Astrocyte (in vitro differentiated cells and primary cell): ENCODE data around the gene PICALM. TPM values are rescaled to one million over a fixed set of nuclear protein-coding genes. Genes with fewer than 3 reads are reported as not detected.
"Not testable (repeated sequence)": the region's sequence is repeated elsewhere in the genome, so short reads cannot be mapped to it uniquely, and the experiment has no call there.

Experiments
- DNase-seq: peaks from one replicate; pipeline ENCODE4 v3.0.0-alpha.2; 2010; ENCODE audit warnings: low read depth
- FAIRE-seq: peaks from 2 replicates; lab custom pipeline; 2011; peaks lifted over from hg19 to GRCh38; lab: Jason Lieb, UNC
- H2AFZ ChIP-seq: 2 replicates; pipeline ENCODE4 v1.6.0; 2012; ENCODE audit warnings: low read depth, low read length, inconsistent platforms
- H3K27ac ChIP-seq: 2 replicates; pipeline ENCODE4 v1.5.1; 2011; ENCODE audit warnings: low read depth, low read length, inconsistent platforms
- H3K27me3 ChIP-seq: 2 replicates; pipeline ENCODE4 v1.6.0; 2011; ENCODE audit warnings: low read length, inconsistent platforms; ENCODE audit not compliant: insufficient read depth
- H3K36me3 ChIP-seq: 2 replicates; pipeline ENCODE4 v1.5.1; 2011; ENCODE audit warnings: low read length, inconsistent platforms; ENCODE audit not compliant: insufficient read depth
- H3K4me1 ChIP-seq: 2 replicates; pipeline ENCODE4 v1.5.1; 2011; ENCODE audit warnings: low read length, inconsistent platforms; ENCODE audit not compliant: insufficient read depth
- H3K4me2 ChIP-seq: 2 replicates; pipeline ENCODE4 v1.6.0; 2012; ENCODE audit warnings: low read length, inconsistent platforms
- H3K4me3 ChIP-seq: 2 replicates; pipeline ENCODE4 v1.5.1; 2011; ENCODE audit warnings: low read depth, mild to moderate bottlenecking, low read length, inconsistent platforms; ENCODE audit not compliant: insufficient read depth
- H3K79me2 ChIP-seq: 2 replicates; pipeline ENCODE4 v1.6.0; 2012; ENCODE audit warnings: mild to moderate bottlenecking, low read length, inconsistent platforms; ENCODE audit not compliant: insufficient read depth
- H3K9ac ChIP-seq: 2 replicates; pipeline ENCODE4 v1.6.0; 2012; ENCODE audit warnings: mild to moderate bottlenecking, low read length, inconsistent platforms
- H3K9me3 ChIP-seq: 2 replicates; pipeline ENCODE4 v1.5.1; 2012; ENCODE audit warnings: low read depth, mild to moderate bottlenecking, low read length, inconsistent platforms; ENCODE audit not compliant: insufficient read depth
- H4K20me1 ChIP-seq: 2 replicates; pipeline ENCODE4 v1.6.0; 2012; ENCODE audit warnings: low read length, inconsistent platforms; ENCODE audit not compliant: insufficient read depth
- H3K27ac Mint-ChIP-seq: one replicate; pipeline ENCODE4 v1.8.0; 2021; ENCODE audit warnings: mild to moderate bottlenecking, mixed read lengths; ENCODE audit not compliant: unreplicated experiment
- H3K27me3 Mint-ChIP-seq: one replicate; pipeline ENCODE4 v1.8.0; 2021; ENCODE audit warnings: low read depth, mixed read lengths; ENCODE audit not compliant: unreplicated experiment
- H3K36me3 Mint-ChIP-seq: one replicate; pipeline ENCODE4 v1.8.0; 2021; ENCODE audit warnings: low read depth, mixed read lengths; ENCODE audit not compliant: unreplicated experiment
- H3K4me1 Mint-ChIP-seq: one replicate; pipeline ENCODE4 v1.8.0; 2021; ENCODE audit warnings: low read depth, mixed read lengths; ENCODE audit not compliant: unreplicated experiment
- H3K4me3 Mint-ChIP-seq: one replicate; pipeline ENCODE4 v1.8.0; 2021; ENCODE audit warnings: mild to moderate bottlenecking, moderate library complexity, mixed read lengths; ENCODE audit not compliant: unreplicated experiment
- H3K9me3 Mint-ChIP-seq: one replicate; pipeline ENCODE4 v1.8.0; 2021; ENCODE audit warnings: mild to moderate bottlenecking, mixed read lengths; ENCODE audit not compliant: unreplicated experiment
- EZH2 ChIP-seq: IDR thresholded peaks from 2 replicates; pipeline ENCODE4 v1.6.1; 2012; ENCODE audit warnings: mild to moderate bottlenecking, low read length, inconsistent platforms; ENCODE audit not compliant: insufficient read depth
- total RNA-seq: library from RNA; stranded (reverse); gene quantifications from 2 replicates; pipeline ENCODE4 v1.2.1, GENCODE V29; 2021
- TF ChIP-seq, protein P1 (sequence below): IDR thresholded peaks from 2 replicates; pipeline ENCODE4 v1.5.1; 2011; ENCODE audit warnings: low read depth, mild to moderate bottlenecking, inconsistent platforms, low read length, moderate library complexity; ENCODE audit not compliant: insufficient read depth

The PICALM gene
- total RNA-seq, 1 donor from 2014 or later: 260 TPM

- H3K4me2 ChIP-seq: peak overlapping the region; percentile 40
These were observed 113.4 kb downstream of the PICALM start for GRCh38 chr11:85955531-85955930.

DNA sequence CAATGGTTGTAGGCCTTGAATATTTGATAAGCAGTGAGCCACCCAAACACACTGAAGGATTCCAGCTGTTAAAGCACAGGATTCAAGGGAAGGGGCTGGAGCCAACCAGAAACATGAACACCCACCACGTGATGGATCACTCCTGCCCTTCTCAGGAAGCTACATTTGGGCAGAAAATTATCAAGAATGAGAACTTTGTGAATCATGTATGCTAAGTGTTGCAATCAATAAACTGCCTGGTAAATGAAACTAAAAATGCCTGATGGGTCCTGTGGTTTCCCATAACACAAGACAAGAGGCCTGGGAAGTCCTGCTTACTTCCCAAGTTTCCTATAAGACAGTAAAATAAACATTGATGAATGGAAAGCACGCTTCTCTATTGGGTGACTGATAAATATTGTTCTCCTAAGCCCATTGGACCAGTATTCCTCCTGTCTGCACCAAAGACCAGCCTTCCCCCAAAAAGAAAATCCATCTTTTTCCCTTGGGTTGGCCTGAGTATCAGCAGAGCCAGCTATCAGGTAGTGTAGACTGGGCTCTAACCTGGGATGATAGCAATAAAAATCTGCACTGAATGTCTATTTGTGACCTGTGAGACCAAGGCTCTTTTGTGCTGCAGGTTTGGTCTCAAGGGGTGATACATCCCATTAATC is 115.3 kb downstream of the PICALM start:
- FAIRE-seq: no peak
- H3K4me3 Mint-ChIP-seq: no peak overlapping the region
- Histone ChIP-seq H3K9ac (no peak overlapping the region), H3K4me1 (peaks cover 21% of the 10 kb centered on the region), H3K36me3 (peaks cover 29% of the 10 kb centered on the region), H3K79me2 (peaks cover 9% of the 10 kb centered on the region), H3K4me3 (no peak overlapping the region), H2AFZ (no peak overlapping the region), H4K20me1 (peaks cover 20% of the 10 kb centered on the region), H3K9me3 (no peaks in the 10 kb centered on the region), H3K4me2 (no peak overlapping the region), H3K27me3 (no peaks in the 10 kb centered on the region), H3K27ac (no peak overlapping the region)
- DNase-seq: peak; percentile 37
- H3K36me3 Mint-ChIP-seq: peaks cover 6% of the 10 kb centered on the region
- H3K27ac Mint-ChIP-seq: peak overlapping the region; percentile 90
- peaks cover 4% of the 10 kb centered on the region for H3K9me3 Mint-ChIP-seq
- H3K27me3 Mint-ChIP-seq: no peaks in the 10 kb centered on the region
- no peak for TF ChIP-seq EZH2
- TF ChIP-seq, protein P1, sequence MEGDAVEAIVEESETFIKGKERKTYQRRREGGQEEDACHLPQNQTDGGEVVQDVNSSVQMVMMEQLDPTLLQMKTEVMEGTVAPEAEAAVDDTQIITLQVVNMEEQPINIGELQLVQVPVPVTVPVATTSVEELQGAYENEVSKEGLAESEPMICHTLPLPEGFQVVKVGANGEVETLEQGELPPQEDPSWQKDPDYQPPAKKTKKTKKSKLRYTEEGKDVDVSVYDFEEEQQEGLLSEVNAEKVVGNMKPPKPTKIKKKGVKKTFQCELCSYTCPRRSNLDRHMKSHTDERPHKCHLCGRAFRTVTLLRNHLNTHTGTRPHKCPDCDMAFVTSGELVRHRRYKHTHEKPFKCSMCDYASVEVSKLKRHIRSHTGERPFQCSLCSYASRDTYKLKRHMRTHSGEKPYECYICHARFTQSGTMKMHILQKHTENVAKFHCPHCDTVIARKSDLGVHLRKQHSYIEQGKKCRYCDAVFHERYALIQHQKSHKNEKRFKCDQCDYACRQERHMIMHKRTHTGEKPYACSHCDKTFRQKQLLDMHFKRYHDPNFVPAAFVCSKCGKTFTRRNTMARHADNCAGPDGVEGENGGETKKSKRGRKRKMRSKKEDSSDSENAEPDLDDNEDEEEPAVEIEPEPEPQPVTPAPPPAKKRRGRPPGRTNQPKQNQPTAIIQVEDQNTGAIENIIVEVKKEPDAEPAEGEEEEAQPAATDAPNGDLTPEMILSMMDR: no peak
- H3K4me1 Mint-ChIP-seq: peaks cover 45% of the 10 kb centered on the region

More at GRCh38 chr11:85955531-85955930, 113.4 kb downstream of the PICALM start:
- Histone ChIP-seq H3K4me1 (peaks cover 17% of the 10 kb centered on the region), H3K27me3 (no peaks in the 10 kb centered on the region), H3K27ac (peak overlapping the region; percentile 55), H4K20me1 (peaks cover 29% of the 10 kb centered on the region), H3K9me3 (no peaks in the 10 kb centered on the region), H3K9ac (peak overlapping the region; percentile 24), H2AFZ (no peak overlapping the region), H3K4me3 (no peak overlapping the region), H3K36me3 (peaks cover 36% of the 10 kb centered on the region), H3K79me2 (peaks cover 24% of the 10 kb centered on the region)
- DNase-seq (peak; percentile 88), FAIRE-seq (peak; percentile 78)
- Mint-ChIP-seq H3K9me3 (peaks cover 4% of the 10 kb centered on the region), H3K36me3 (peaks cover 11% of the 10 kb centered on the region), H3K4me1 (peaks cover 48% of the 10 kb centered on the region), H3K27ac (peak overlapping the region; percentile 30), H3K4me3 (peak overlapping the region; percentile 51), H3K27me3 (no peaks in the 10 kb centered on the region)
- TF ChIP-seq, protein P1: no peak
- no peak for TF ChIP-seq EZH2

DNA sequence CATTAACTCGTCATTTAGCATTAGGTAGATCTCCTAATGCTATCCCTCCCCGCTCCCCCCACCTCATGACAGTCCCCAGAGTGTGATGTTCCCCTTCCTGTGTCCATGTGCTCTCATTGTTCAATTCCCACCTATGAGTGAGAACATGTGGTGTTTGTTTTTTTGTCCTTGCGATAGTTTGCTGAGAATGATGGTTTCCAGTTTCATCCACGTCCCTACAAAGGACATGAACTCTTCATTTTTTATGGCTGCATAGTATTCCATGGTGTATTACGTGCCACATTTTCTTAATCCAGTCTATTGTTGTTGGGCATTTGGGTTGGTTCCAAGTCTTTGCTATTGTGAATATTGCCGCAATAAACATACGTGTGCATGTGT is 116.8 kb downstream of the PICALM start:
- H3K4me3 Mint-ChIP-seq, H3K27ac ChIP-seq, H3K27me3 ChIP-seq, H3K4me3 ChIP-seq, H2AFZ ChIP-seq, H3K9ac ChIP-seq, H3K27me3 Mint-ChIP-seq, H3K36me3 Mint-ChIP-seq, H3K9me3 Mint-ChIP-seq, FAIRE-seq, DNase-seq, H3K4me2 ChIP-seq, H3K79me2 ChIP-seq, H3K27ac Mint-ChIP-seq, H3K9me3 ChIP-seq: not testable (repeated sequence)
- H3K4me1 Mint-ChIP-seq: peaks cover 46% of the 10 kb centered on the region
- Histone ChIP-seq H4K20me1 (peaks cover 16% of the 10 kb centered on the region), H3K4me1 (peaks cover 26% of the 10 kb centered on the region), H3K36me3 (peaks cover 16% of the 10 kb centered on the region)
